ENCODE data around the gene TRAF3. TPM values are rescaled to one million over a fixed set of nuclear protein-coding genes. Genes with fewer than 3 reads are reported as not detected.
"Not testable (repeated sequence)": the region's sequence is repeated elsewhere in the genome, so short reads cannot be mapped to it uniquely, and the experiment has no call there.

Gene TRAF3
- total RNA-seq, 1 donor from 2014 or later = 35.3 TPM

DNA sequence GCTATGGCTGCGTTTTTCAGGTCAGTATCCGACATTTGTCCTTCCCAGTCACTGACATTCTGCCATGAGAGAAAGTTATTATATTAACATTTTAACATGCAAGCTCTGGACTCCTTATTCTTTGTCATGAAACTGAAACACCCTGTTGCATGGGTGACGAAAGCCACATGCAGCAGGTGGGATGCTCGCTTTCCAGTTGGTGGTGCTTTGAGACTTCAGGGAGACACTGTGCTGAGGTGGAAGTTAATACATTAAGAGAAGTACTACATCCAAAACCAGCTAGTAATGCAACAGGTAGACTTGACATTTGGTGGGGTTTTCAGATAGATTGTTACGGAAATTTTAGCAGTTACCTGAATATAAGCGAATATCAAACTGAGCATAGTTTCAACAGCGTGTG, 112.4 kb downstream of the TRAF3 start:
- peaks cover 13% of the 10 kb centered on the region for H3K36me3 ChIP-seq (ENCODE audit: control insufficient read depth, insufficient read depth, low read length)
- FAIRE-seq (no peak), DNase-seq (ENCODE audit: low read depth) (no peak)
- no peak overlapping the region for H3K4me3 ChIP-seq (ENCODE audit: low read depth, low read length)
- TF ChIP-seq, protein P1, sequence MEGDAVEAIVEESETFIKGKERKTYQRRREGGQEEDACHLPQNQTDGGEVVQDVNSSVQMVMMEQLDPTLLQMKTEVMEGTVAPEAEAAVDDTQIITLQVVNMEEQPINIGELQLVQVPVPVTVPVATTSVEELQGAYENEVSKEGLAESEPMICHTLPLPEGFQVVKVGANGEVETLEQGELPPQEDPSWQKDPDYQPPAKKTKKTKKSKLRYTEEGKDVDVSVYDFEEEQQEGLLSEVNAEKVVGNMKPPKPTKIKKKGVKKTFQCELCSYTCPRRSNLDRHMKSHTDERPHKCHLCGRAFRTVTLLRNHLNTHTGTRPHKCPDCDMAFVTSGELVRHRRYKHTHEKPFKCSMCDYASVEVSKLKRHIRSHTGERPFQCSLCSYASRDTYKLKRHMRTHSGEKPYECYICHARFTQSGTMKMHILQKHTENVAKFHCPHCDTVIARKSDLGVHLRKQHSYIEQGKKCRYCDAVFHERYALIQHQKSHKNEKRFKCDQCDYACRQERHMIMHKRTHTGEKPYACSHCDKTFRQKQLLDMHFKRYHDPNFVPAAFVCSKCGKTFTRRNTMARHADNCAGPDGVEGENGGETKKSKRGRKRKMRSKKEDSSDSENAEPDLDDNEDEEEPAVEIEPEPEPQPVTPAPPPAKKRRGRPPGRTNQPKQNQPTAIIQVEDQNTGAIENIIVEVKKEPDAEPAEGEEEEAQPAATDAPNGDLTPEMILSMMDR (IDR thresholded peaks at IDR 0.05; ENCODE audit: insufficient read depth, low read length, severe bottlenecking) = no peak
- no peaks in the 10 kb centered on the region for H3K27me3 ChIP-seq (ENCODE audit: control insufficient read depth, insufficient read depth, low read length)

DNA sequence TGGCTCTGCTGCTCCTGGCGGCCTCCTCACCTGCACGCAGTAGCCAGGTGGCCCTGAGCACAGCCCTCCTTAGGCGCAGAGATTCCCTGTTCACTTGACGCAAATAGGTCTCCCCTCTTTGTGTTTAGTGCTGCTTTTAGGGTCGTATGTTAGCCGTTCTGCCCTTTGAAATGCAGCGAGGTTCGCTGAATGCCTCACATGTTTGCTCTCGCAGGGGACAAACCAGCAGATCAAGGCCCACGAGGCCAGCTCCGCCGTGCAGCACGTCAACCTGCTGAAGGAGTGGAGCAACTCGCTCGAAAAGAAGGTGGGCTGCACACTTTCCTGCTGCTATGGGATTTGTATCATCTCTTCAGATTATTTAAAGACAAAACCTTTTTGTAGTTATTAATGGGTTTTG, 113.9 kb downstream of the TRAF3 start:
- TF ChIP-seq, protein P1 (IDR thresholded peaks at IDR 0.05; ENCODE audit: insufficient read depth, low read length, severe bottlenecking) = no peak
- no peak for FAIRE-seq
- no peak for DNase-seq (ENCODE audit: low read depth)
- H3K36me3 ChIP-seq (ENCODE audit: control insufficient read depth, insufficient read depth, low read length) = peaks cover 6% of the 10 kb centered on the region
- no peaks in the 10 kb centered on the region for H3K27me3 ChIP-seq (ENCODE audit: control insufficient read depth, insufficient read depth, low read length)
- H3K4me3 ChIP-seq (ENCODE audit: low read depth, low read length) = no peak overlapping the region

DNA sequence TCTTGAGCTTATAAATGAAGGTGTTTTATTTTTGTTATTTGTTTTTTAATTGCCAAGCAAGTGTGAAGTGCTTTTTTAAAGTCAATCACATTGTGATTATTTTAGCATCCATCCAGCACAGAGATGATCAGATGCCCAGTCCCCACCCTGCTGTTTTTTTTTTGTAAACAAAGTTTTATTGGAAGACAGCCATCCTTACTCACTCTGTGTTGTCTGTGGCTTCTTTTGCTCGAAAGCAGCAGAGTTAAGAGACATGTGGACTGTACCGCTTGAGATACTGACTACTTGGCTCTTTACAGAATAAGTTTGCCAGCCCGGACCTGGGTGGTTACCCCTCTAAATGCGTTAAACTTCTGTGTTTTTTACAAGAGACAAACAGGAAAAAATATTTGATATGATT, 114.3 kb downstream of the TRAF3 start:
- no peaks in the 10 kb centered on the region for H3K27me3 ChIP-seq (ENCODE audit: control insufficient read depth, insufficient read depth, low read length)
- DNase-seq (ENCODE audit: low read depth) (no peak), FAIRE-seq (no peak)
- peaks cover 6% of the 10 kb centered on the region for H3K36me3 ChIP-seq (ENCODE audit: control insufficient read depth, insufficient read depth, low read length)
- TF ChIP-seq, protein P1 (IDR thresholded peaks at IDR 0.05; ENCODE audit: insufficient read depth, low read length, severe bottlenecking) = no peak
- H3K4me3 ChIP-seq (ENCODE audit: low read depth, low read length) = no peak overlapping the region

DNA sequence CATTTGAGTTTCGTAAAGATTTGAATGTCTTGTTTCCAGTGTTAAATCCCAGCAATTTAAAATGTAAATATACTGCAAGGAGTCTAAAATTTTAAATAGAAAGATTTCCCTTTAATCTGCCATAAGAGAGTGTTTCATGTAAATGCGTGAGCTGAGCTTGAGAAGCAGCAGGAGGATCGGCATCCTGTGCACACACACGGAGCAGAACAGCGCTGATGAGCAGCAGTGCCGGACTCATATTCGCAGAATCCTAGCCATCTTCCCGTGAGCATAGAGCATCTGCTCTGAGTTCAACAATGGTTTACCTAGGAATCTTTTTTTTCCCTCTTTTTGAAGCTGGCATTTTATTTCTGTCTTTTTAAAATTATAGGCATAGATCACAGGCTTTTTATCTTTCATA, 115.4 kb downstream of the TRAF3 start:
- FAIRE-seq = no peak
- no peak for DNase-seq (ENCODE audit: low read depth)
- peaks cover 6% of the 10 kb centered on the region for H3K36me3 ChIP-seq (ENCODE audit: control insufficient read depth, insufficient read depth, low read length)
- TF ChIP-seq, protein P1 (IDR thresholded peaks at IDR 0.05; ENCODE audit: insufficient read depth, low read length, severe bottlenecking) = no peak
- no peak overlapping the region for H3K4me3 ChIP-seq (ENCODE audit: low read depth, low read length)
- no peaks in the 10 kb centered on the region for H3K27me3 ChIP-seq (ENCODE audit: control insufficient read depth, insufficient read depth, low read length)

DNA sequence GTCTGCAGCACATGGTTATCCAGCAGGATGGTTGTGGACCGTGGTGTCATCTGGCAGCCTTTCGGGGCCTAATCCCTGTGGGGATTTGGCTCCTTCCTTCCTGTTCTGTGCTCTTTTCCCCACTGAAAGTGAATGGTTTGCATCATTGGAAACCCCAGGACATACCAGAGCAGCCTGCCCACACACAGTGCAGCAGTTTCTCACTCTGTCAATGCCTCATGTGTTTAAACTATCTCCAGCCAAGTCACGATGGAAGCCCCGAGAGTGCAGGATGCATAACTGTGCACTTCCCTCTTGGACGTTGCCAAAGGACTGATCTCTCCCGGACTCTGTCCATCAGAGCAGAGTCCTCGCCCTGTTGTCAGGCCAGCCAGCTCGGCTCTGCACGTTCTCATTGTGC, 116.2 kb downstream of the TRAF3 start:
- no peak for DNase-seq (ENCODE audit: low read depth)
- no peak for FAIRE-seq
- Histone ChIP-seq H3K4me3 (ENCODE audit: low read depth, low read length) (no peak overlapping the region), H3K36me3 (ENCODE audit: control insufficient read depth, insufficient read depth, low read length) (peaks cover 6% of the 10 kb centered on the region), H3K27me3 (ENCODE audit: control insufficient read depth, insufficient read depth, low read length) (no peaks in the 10 kb centered on the region)
- TF ChIP-seq, protein P1 (IDR thresholded peaks at IDR 0.05; ENCODE audit: insufficient read depth, low read length, severe bottlenecking) = no peak

DNA sequence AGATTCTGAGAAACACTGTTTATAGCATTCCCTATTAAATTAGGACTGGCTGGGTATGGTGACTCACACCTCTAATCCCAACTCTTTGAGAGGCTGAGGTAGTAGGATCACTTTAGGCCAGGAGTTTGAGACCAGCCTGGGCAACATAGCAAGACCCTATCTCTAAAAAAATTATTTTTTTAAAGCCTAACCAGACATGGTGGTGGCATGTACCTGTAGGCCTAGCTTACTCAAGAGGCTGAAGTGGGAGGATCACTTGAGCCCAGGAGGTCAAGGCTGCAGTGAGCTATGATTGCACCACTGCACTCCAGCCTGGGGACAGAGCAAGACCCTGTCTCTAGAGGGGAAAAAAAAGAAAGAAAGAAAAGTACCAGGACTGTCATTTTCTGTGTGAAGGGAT, 119.5 kb downstream of the TRAF3 start:
- not testable (repeated sequence) for H3K36me3 ChIP-seq (ENCODE audit: control insufficient read depth, insufficient read depth, low read length); H3K27me3 ChIP-seq (ENCODE audit: control insufficient read depth, insufficient read depth, low read length); FAIRE-seq; H3K4me3 ChIP-seq (ENCODE audit: low read depth, low read length); DNase-seq (ENCODE audit: low read depth)
